Measurements from ENCODE around the gene ALG6.
"Not testable (repeated sequence)": the region's sequence is repeated elsewhere in the genome, so short reads cannot be mapped to it uniquely, and the experiment has no call there.

ALG6 gene

DNA sequence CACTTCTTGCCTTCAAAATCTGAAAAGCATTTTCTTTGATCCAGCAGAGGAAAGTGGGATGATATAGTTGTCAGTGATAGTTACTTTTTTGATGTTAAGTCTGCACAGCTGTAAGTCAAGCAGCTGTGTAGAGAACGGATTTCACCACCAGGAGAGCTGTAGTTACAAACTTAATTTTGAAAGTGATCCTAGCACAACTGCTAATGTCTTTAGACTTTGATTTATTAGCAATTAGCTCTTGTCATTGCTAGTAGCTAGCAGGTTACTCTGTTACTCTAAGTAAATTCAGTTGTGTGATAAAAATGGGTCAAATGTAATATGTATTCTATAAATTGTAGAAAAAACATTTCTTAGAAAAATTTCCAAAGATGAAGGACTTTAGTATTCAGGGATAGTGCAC, 46.0 kb downstream of the ALG6 start:
- DNase-seq, result no peak

DNA sequence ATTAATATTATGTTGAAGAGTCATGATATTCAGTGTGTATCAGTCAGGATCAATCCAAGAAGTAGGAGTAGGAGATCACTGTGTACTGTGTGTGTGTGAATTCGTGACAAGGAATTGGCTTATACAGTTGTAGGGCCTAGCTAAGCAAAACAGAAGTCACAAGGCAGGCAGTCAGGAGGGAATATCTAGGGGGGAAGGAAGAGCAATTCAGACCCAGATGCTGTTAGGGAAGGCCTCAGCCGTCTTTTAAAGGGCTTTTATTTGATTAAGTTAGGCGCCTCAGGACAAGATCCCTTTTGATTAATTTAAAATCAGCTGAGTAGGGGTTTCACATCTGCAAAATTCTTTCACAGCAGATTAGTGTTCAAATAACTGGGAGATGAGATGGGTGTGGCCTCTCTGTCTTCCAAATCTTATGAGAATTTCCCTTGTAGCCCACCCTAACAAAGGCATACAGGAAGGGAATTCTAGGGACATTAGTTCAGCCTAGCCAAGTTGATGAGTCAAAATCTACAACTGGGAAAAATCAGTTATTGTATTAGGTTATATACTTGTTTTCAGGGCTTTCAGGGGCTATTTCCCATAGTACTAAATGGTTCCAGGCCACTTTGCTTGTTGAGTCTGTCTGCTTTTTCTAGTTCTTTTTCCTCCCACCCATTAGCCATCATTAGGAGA, 47.4 kb downstream of the ALG6 start:
- DNase-seq, result no peak

DNA sequence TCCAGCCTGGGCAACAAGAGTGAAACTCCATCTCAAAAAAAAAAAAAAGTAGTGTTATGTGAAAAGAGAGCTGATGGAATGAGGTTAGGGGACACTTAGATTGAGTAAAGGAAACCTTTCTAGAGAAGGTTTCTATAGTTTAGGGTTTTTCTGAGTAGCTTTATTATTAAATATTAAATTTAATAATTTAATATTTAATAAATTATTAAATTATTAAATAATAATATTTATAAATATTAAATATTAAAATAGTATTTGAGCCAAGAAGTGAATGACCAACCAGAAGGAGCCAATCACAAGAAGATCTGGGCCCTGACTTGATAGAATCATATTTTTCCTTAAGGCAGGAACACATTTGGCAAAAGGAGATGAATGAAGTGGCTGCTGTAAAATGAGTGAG, 50.7 kb downstream of the ALG6 start:
- DNase-seq, result no peak

DNA sequence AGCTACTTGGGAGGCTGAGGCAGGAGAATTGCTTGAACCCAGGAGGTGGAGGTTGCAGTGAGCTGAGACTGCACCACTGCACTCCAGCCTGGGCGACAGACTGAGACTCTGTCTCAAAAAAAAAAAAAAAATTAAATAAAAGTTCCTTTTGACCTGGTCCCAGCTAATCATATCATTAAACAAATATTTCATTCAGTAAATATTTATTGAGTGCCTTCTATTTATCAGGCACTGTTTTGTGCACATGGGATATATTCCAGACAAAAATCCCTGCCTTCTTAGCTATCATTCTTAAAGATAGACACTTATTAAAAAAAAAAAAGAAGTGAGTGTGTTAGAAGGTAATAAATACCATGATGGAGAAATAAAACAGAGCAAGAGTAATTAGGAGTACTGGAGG, 53.3 kb downstream of the ALG6 start:
- DNase-seq, result not testable (repeated sequence)

DNA sequence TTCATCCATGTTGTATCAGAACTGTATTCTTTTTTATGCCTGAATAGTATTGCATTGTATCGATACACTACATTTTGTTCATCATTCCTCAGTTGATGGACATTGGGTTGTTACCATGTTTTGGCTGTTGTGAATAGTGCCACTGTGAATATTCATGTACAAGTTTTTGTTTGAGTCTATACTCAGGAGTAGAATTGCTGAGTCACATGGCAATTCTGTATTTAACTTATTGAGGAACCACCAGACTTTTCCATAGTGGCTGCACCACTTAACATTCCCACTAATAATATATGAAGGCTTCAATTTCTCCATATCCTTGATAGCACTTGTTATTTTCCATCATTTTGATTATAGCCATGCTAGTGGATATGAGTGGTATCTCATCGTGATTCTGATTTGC, 56.2 kb downstream of the ALG6 start:
- DNase-seq, result no peak

DNA sequence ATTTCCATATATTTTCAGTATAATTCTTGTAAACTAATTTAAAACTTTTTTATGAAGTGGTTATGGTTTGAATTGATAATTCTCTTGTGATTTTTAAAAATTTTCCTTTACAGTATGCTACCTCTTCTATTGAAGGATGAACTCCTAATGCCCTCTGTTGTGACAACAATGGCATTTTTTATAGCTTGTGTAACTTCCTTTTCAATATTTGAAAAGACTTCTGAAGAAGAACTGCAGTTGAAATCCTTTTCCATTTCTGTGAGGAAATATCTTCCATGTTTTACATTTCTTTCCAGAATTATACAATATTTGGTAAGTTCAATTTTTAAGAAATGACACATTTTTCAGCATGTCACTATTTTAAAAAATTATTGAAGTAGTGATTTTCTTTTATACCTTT, 61.4 kb downstream of the ALG6 start:
- DNase-seq, result no peak

DNA sequence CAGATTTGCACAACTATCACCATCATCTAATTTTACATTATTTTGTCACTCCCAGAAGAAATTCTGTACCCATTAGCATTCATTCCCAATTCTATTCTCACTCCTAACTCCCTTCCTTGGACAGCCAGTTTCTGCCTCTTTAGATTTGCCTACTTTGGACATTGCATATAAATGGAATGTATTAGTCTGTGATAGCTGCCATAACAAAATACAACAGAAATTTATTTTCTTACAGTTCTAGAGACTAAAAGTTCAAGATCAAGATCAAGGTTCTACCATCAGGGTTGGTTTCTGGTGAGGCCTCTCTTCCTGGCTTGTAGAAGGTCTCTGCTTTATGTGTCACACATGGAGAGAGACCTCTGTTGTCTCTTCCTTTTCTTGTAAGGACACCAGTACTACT, 61.9 kb downstream of the ALG6 start:
- DNase-seq, result no peak

DNA sequence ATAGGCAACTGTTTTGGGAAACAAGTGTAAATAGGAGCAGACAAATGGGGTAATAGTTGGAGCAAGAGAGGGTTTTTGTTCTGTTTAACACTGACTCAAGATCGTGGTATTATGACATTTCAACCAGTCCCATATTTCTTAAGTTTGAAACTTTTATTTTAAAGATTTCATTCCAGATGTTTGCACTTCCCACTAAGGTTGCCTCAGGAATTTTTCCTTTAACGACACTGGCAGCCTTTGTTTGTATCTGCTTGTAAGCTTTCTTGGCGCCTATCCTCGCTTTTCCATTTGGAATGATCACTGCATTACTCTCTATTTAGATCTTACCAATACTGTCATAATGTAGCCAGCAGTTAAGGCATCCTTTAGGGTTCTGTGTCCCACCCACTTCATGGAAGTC, 67.7 kb downstream of the ALG6 start:
- DNase-seq, result no peak

DNA sequence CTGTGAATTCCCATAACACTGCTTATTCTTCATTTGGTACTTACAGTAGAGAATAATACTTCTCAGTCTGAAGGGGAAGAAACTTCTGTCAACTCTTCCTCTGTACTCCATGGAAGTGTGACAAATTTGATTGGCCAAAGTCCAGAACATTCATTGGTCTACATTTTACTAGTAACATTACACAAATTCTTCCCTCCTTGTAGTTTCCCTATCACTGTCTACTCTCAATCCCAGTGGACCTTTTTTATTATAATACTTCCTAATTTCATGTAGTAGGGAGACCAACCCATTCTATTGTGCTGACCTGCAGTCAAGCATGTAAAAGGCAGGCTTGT, 74.7 kb downstream of the ALG6 start:
- no peak for DNase-seq

DNA sequence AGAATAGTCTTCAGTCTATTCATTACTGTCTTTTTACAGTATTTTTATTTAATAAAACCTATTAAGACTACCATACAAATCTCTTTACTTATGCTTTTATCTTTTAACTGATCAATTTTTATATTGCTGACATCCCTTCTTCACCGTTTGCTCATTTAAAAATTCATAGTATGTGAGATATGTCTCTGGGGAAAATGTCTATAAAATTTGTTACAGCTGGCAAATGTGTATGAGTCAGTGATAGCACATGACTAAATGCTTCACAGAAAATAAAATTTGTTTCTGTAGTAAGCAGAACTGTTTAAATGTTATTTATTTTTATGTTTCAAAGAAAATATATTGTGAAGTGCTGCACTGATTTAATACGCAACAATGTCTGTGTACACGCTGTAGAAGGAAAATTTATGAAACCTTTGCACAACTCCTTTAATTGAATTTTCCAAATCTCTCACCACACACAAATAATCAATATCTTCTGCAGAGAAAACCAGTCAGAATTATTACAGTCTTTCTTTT, 81.4 kb downstream of the ALG6 start:
- DNase-seq, result no peak

DNA sequence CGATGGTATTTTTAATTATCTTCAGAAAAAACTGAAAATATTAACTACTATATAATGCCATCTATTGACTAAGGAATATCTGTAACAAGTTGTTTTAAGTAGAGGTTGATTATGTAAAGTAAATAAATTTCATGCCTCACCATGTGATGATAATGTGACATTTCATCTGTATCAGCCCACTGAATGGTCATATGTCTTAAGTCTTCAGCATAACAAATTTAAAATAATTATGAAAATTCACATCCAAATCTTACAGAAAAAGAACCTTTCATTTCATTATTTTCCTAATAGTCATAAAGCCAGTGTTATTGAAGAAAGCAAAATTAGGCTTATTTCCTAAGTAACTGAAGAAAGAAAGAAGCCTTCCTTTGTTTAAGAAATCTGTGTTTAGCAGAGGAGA, 83.0 kb downstream of the ALG6 start:
- DNase-seq, result no peak

DNA sequence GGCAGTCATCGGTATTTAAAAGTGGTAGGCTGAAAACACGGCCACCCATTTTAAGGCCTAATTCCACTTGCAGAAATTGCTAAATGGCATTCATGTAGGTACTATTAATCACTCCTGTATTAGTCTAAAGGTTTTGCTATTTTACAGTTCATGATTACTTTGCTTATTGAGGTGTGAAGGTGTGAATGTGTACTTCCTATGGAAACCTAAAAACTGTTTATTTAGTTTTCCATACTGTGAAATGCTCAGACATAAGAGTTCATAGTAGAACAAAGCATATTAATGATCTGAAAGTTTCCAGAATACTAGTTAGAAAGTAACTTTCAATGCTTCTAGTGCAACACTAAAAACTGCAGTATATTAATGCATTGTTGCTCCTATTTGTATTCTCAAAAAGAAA, 85.8 kb downstream of the ALG6 start:
- DNase-seq, result no peak

DNA sequence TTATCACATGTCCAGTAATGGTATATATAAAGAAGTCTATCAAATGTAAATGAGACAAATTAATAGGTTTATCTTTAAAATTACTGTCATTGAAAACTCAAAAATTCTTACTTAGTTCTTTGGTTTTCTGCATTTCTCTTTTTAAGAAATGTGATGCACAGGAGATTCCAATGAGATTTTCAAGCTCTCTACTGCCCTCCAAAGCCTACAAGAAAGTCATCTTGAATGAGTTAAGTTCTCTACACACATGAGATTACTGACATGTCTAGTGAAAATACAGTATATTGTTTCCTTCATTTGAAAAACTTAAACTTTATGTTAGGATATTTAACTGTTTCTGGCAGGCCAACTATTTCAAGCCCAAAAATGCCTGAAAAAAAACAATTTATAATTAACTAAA, 86.8 kb downstream of the ALG6 start:
- DNase-seq, result no peak

DNA sequence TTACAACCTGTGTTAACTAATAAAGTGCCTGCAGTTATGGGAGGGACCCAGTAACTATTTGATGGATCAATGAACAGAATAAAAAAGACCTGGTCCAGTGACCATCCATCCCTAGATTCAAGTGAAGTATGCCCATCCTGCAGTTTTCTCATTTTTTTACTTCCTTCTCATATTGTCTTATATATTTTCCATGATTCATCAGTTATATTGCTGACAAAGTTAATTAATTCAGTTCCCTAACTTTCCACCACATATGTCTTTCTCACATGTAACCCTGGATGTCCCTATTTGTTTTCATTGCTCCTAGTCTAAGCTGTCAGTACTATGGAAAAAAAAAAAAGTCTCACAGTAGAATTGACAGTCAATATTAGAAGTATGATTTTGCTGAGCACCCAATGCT, 91.3 kb downstream of the ALG6 start:
- DNase-seq, result no peak

DNA sequence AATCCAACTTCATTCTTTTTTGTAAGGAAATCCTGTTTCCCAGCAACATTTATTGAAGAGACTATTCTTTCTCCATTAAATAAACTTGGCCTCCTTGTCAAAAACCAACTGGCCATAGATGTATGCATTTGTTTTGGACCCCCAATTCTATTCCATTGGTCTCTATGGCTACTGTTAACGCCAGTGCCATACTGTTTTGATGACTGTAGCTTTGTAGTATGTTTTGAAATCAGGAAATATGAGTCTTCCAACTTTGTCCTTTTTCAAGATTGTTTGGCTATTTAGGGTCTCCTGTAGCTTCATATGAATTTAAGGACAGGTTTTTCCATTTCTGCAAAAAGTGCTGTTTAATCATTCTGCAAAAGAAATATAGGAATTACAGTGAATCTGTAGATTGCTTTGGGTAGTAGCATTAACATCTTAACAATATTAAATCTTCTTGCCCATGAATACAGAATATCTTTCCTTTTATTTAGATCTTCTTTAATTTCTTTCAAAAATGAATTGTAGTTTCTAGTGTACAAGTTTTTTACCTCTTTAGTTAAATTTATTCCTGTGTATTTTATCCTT, 94.3 kb downstream of the ALG6 start:
- DNase-seq, result no peak

DNA sequence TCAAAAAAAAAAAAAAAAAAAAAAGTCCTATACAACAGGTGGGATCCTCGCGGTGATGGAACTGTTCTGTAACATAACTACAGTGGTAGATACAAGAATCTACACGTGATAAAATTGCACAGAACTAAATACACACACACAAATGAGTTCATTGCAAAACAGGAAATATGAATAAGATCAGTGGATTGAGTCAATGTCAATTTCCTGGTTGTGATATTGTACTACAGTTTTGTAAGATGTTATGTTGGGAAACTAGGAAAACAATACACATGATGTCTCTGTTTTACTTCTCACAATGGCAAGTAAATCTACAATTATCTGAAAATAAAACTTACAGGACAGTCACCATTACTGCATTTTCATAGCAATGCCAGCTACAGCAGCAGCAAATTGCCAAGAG, 95.8 kb downstream of the ALG6 start:
- DNase-seq, result no peak

DNA sequence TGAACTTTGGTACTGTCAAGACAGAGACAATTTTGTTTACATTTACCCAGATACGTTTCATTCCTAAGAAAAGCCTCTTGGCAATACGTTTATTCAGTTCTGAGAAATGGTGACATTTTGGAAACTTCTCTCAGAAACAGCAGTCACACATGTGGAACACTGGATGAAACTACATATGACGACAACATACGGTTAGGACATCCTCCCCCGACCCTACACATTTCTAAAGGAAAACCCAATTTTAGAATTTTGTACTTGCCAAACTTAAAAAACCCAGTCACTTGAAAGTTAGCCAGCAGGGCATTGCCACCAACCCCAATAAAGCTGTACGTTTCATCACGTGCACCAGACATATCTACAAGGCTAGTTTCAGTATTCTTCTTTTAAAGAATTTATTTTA, 98.8 kb downstream of the ALG6 start:
- DNase-seq, result no peak

DNA sequence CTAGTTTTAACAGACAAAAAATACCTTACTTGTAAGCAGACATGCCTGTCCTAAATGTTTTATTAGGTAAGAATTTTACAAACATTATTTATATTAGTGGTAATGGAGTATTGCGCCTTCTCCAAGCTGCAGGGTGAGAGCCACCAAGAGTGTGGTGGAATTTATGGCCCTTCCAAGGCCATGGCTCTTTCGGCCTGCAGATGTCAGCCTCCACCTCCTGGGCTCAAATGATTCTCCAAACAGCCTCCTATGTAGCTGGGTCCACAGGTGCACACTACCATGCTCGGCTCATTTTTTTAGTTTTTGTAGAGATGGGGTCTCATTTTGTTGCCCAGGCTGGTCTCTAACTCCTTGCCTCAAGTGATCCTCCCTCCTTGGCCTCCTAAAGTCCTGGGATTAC, 99.3 kb downstream of the ALG6 start:
- DNase-seq, result no peak

DNA sequence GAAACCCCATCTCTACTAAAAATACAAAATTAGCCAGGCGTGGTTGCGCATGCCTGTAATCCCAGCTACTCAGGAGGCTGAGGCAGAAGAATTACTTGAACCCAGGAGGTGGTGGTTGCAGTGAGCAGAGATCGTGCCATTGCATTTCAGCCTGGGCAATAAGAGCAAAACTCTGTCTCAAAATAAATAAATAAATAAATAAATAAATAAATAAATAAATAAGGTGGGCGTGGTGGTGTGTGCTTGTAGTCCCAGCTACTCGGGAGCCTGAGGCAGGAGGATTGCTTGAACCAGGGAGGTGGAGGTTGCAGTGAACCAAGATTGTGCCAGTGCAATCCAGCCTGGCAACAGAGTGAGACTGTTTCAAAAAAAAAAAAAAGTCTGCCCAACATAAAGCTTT, 101.3 kb downstream of the ALG6 start:
- DNase-seq, result not testable (repeated sequence)

DNA sequence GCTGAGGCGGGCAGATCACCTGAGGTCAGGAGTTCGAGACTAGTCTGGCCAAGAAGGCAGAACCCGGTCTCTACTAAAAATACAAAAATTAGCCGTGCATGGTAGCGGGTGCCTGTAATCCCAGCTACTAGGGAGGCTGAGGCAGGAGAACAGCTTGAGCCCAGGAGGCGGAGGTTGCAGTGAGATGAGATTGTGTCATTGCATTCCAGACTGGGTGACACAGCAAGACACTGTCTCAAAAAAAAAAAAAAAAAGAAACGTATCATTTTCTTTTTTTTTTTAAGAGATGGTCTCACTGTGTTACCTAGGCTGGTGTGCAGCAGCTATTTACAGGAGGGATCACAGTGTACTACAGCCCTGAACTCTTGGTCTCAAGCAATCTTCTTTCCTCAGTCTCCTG, 108.3 kb downstream of the ALG6 start:
- no peak for DNase-seq

DNA sequence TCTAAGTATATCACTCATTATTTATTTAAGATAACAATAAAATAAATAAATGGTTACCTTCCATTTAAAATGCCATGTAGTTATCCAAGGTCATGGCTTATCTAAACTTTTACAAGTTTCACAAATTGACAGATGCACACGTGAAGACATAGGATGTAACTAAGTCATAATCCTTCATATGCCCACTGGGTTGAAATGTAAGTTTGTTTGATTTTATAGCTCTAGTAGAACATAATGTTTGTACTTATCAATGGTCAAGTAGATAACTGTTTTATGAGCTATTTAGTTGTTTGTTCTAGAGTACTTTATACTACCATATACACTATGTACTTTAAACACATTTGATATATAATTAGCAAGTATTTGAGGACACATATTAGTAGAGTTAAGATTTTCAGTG, 112.6 kb downstream of the ALG6 start:
- DNase-seq, result no peak

DNA sequence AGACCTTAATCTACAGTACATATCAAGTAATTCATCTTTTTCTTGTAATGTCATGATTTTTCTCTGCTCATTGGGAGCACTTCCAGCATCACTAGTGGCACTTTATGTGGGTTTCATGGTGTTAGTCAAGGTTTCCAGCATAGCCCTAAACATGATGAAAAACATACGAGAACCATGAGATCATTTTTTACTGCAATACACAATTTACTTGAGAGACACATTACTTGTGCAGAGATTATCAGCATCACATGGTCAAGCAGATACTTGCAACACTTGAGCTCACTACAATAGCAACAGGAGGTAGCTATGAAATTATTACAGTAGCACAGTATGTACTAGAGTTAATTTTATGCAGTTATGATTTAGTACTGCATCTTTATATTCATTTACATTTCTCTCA, 119.2 kb downstream of the ALG6 start:
- no peak for DNase-seq

DNA sequence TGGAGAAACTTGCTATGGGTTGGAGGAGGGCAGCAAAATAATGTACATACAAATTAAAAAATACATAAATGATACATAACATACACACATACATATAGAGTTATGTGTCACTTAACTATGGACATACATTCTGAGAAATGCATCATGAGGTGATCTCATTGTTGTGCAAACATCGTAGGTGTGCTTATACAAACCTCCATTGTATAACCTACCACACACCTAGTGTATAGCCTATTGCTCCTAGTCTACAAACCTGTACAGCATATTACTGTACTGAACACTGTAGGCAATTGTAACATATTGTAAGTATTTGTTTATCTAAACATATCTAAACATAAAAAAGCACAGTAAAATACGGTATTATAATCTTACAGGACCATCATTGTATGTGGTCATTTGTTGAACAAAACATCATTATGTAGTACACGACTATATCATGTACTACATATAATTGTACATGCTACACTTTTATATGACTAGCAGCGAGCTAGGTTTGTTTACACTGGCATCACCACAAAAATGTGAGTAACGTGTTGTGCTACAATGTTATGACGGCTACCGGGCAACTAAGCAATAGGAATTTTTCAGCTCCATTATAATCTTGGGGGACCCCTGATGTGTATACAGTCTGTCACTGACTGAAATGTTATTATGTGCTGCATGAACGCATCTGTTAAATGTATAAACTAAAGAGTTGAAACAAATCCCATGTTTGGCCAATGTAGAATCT, 120.1 kb downstream of the ALG6 start:
- DNase-seq, result no peak
